Measurements from ENCODE around the gene CCDC149. TPM values are rescaled to one million over a fixed set of nuclear protein-coding genes. Genes with fewer than 3 reads are reported as not detected.

The CCDC149 gene
- total RNA-seq, 1 experiment from 2014 or later = 3.6 TPM

DNA sequence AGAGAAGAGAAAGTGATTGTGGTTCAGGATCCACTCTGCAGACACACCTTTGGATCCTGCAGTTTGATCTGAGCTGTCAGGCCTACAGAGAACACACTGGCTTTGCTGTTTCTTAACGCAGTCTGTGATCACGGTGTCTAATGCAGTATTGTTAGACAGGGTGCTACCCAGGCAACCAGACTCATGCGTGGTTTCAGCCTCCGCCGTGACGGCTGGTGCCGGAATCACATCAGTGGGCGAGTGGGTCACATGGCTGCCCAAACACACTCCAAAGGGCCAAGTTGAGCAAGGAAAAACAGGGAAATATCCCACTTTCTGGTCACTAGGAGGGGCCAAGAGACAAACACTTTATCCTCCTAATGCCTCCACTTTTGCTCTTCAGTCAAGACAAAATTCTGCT lies 27.5 kb downstream of the CCDC149 start:
- no peaks in the 10 kb centered on the region for H3K36me3 ChIP-seq (ENCODE audit: control insufficient read depth, insufficient read depth, low read length)
- H3K4me1 ChIP-seq (ENCODE audit: control insufficient read depth, insufficient read depth, low read length) = no peaks in the 10 kb centered on the region
- no TSS peak for BruUV-seq (replicated peaks)
- in situ Hi-C loops (cut with HindIII; ENCODE audit: low pct_unique_long_range_greater_than_20kb, low sequenced_read_pairs) (no loop called here), intact Hi-C loops (cut with micrococcal nuclease; ENCODE audit: unreplicated experiment) (no loop called here)
- TF ChIP-seq REST (IDR thresholded peaks at IDR 0.05; ENCODE audit: insufficient read depth in 1 of 2, low read depth in 2 of 2, low read length in 1 of 2) (no peak), CTCF (IDR thresholded peaks at IDR 0.05) (no peak), POLR2AphosphoS5 (IDR thresholded peaks at IDR 0.05; ENCODE audit: low read depth, low read length) (no peak), SIN3A (IDR thresholded peaks at IDR 0.05; ENCODE audit: borderline replicate concordance, insufficient read depth, low read depth, low read length) (no peak), TCF7L2 (IDR thresholded peaks at IDR 0.05; ENCODE audit: low read depth, low read length) (no peak)
- H3K9me3 ChIP-seq (ENCODE audit: control insufficient read depth, insufficient read depth, low read depth, low read length) = no peaks in the 10 kb centered on the region
- no peak overlapping the region for H3K4me3 ChIP-seq (ENCODE audit: low read depth in 2 of 2, low read length in 2 of 2)
- no peak for ATAC-seq
- POLR2A ChIA-PET = no interaction called here
- no peak for DNase-seq (ENCODE audit: low read depth, low spot score)
- CTCF ChIA-PET = no interaction called here
- H3K27me3 ChIP-seq (ENCODE audit: control insufficient read depth, insufficient read depth, low read length) = no peaks in the 10 kb centered on the region
- H3K27ac ChIP-seq (ENCODE audit: low read length) = no peak overlapping the region

GRCh38 chr4:24884902-24885301 lies 27.9 kb downstream of the CCDC149 start:
- ATAC-seq (no peak), DNase-seq (ENCODE audit: low read depth, low spot score) (no peak)
- H3K27me3 ChIP-seq (ENCODE audit: control insufficient read depth, insufficient read depth, low read length) = no peaks in the 10 kb centered on the region
- H3K4me3 ChIP-seq (ENCODE audit: low read depth in 2 of 2, low read length in 2 of 2) = no peak overlapping the region
- BruUV-seq (replicated peaks) = no TSS peak
- H3K4me1 ChIP-seq (ENCODE audit: control insufficient read depth, insufficient read depth, low read length) = no peaks in the 10 kb centered on the region
- TF ChIP-seq CTCF (IDR thresholded peaks at IDR 0.05) (no peak), POLR2AphosphoS5 (IDR thresholded peaks at IDR 0.05; ENCODE audit: low read depth, low read length) (no peak), REST (IDR thresholded peaks at IDR 0.05; ENCODE audit: insufficient read depth in 1 of 2, low read depth in 2 of 2, low read length in 1 of 2) (no peak), SIN3A (IDR thresholded peaks at IDR 0.05; ENCODE audit: borderline replicate concordance, insufficient read depth, low read depth, low read length) (no peak)
- in situ Hi-C loops (cut with HindIII; ENCODE audit: low pct_unique_long_range_greater_than_20kb, low sequenced_read_pairs) = no loop called here
- no peaks in the 10 kb centered on the region for H3K9me3 ChIP-seq (ENCODE audit: control insufficient read depth, insufficient read depth, low read depth, low read length)
- intact Hi-C loops (cut with micrococcal nuclease; ENCODE audit: unreplicated experiment) = no loop called here
- ChIA-PET POLR2A (no interaction called here), CTCF (no interaction called here)
- H3K27ac ChIP-seq (ENCODE audit: low read length) = no peak overlapping the region
- H3K36me3 ChIP-seq (ENCODE audit: control insufficient read depth, insufficient read depth, low read length) = no peaks in the 10 kb centered on the region

Data from Panc1 (cell line).